Endodermal cell (in vitro differentiated cells): ENCODE measurements around the gene HLA-B. TPM values are rescaled to one million over a fixed set of nuclear protein-coding genes. Genes with fewer than 3 reads are reported as not detected.

Experiments
- DNase-seq: peaks from one replicate; pipeline ENCODE4 v3.0.0-alpha.2; 2017
- H3K27ac ChIP-seq: 2 replicates; pipeline ENCODE4 v1.5.1; 2013; ENCODE audit warnings: mild to moderate bottlenecking, low read depth, low read length, moderate library complexity
- H3K27me3 ChIP-seq: 2 replicates; pipeline ENCODE4 v1.6.1; 2013; ENCODE audit warnings: mild to moderate bottlenecking, low read length, moderate library complexity; ENCODE audit not compliant: insufficient read depth, control insufficient read depth, poor library complexity, severe bottlenecking
- H3K36me3 ChIP-seq: 2 replicates; pipeline ENCODE4 v1.7.0; 2013; ENCODE audit warnings: mild to moderate bottlenecking, low read length, moderate library complexity; ENCODE audit not compliant: control insufficient read depth, insufficient read depth
- H3K4me1 ChIP-seq: one replicate; pipeline ENCODE4 v1.7.0; 2013; ENCODE audit warnings: low read length; ENCODE audit not compliant: control insufficient read depth, insufficient read depth
- H3K4me3 ChIP-seq: 2 replicates; pipeline ENCODE4 v1.5.1; 2013; ENCODE audit warnings: mild to moderate bottlenecking, low read length, moderate library complexity
- H3K9ac ChIP-seq: 2 replicates; pipeline ENCODE4 v1.6.1; 2013; ENCODE audit warnings: mild to moderate bottlenecking, low read length, moderate library complexity; ENCODE audit not compliant: poor library complexity, severe bottlenecking; ENCODE audit errors: extremely low read depth
- H3K9me3 ChIP-seq: 2 replicates; pipeline ENCODE4 v1.6.1; 2013; ENCODE audit warnings: mild to moderate bottlenecking, low read length, moderate library complexity; ENCODE audit not compliant: control insufficient read depth
- H3K27ac Mint-ChIP-seq: 2 replicates; pipeline ENCODE4 v1.8.0; 2020; ENCODE audit warnings: mixed read lengths
- H3K27me3 Mint-ChIP-seq: 2 replicates; pipeline ENCODE4 v1.8.0; 2021; ENCODE audit warnings: mild to moderate bottlenecking, mixed read lengths; ENCODE audit not compliant: insufficient read depth
- H3K36me3 Mint-ChIP-seq: 2 replicates; pipeline ENCODE4 v1.8.0; 2020; ENCODE audit warnings: low read depth, mixed read lengths
- H3K4me1 Mint-ChIP-seq: 2 replicates; pipeline ENCODE4 v1.8.0; 2020; ENCODE audit warnings: mixed read lengths
- H3K4me3 Mint-ChIP-seq: 2 replicates; pipeline ENCODE4 v1.8.0; 2020; ENCODE audit warnings: mild to moderate bottlenecking, moderate library complexity, mixed read lengths
- H3K9me3 Mint-ChIP-seq: 2 replicates; pipeline ENCODE4 v1.8.0; 2020; ENCODE audit warnings: mild to moderate bottlenecking, mixed read lengths
- CTCF ChIP-seq: fragments of 200-600 bp; sonication (generic); conservative IDR thresholded peaks from 2 replicates; pipeline ENCODE4 v1.5.0; 2021; ENCODE audit warnings: antibody characterized with exemption, mild to moderate bottlenecking
- WGBS, 2 experiments: methylation state at CpG; one replicate each; pipeline versions ENCODE4 v1.1.5 to v1.1.7; 2013; ENCODE audit warnings: missing lambda C conversion rate in 2 of 2, mixed read lengths in 1 of 2; ENCODE audit not compliant: insufficient coverage in 1 of 2, insufficient read length in 1 of 2; 5-methylcytosine and 5-hydroxymethylcytosine counted together
- total RNA-seq, 2 donors: library from RNA; stranded (reverse); fragmentation: NEBNext Ultra II Directional in 1 of 2; extraction: Animal tissue kit (Norgen Biotek cat#: 25700) in 1 of 2; gene quantifications; 2 replicates in 1 of 2; 3 replicates in 1 of 2; pipeline ENCODE4 v1.2.1, GENCODE V29; 2021

HLA-B gene
- total RNA-seq, 2 donors from 2014 or later = 194 to 1,067 TPM

GRCh38 chr6:31354158-31354863, 2.7 kb downstream of the HLA-B start:
- no peak overlapping the region for H3K4me3 ChIP-seq
- H3K4me3 Mint-ChIP-seq = peak overlapping the region; percentile 72
- no peak overlapping the region for H3K27ac Mint-ChIP-seq
- peaks cover 23% of the 10 kb centered on the region for H3K36me3 Mint-ChIP-seq
- peaks cover 65% of the 10 kb centered on the region for H3K27me3 ChIP-seq
- no peak for DNase-seq
- H3K36me3 ChIP-seq = no peaks in the 10 kb centered on the region
- no peak overlapping the region for H3K9ac ChIP-seq
- H3K9me3 Mint-ChIP-seq = no peaks in the 10 kb centered on the region
- TF ChIP-seq CTCF = no peak
- no peak overlapping the region for H3K27ac ChIP-seq
- WGBS, 2 experiments = 80 to 81% methylated on average over 2 to 7 of the region's 11 CpGs
- H3K4me1 ChIP-seq = no peaks in the 10 kb centered on the region
- no peaks in the 10 kb centered on the region for H3K9me3 ChIP-seq
- peaks cover 80% of the 10 kb centered on the region for H3K27me3 Mint-ChIP-seq
- peaks cover 24% of the 10 kb centered on the region for H3K4me1 Mint-ChIP-seq

GRCh38 chr6:31353384-31353945, 3.5 kb downstream of the HLA-B start:
- H3K27ac Mint-ChIP-seq = no peak overlapping the region
- Histone ChIP-seq H3K4me1 (peaks cover 4% of the 10 kb centered on the region), H3K9ac (no peak overlapping the region), H3K27ac (no peak overlapping the region), H3K4me3 (no peak overlapping the region), H3K27me3 (peaks cover 57% of the 10 kb centered on the region), H3K9me3 (no peaks in the 10 kb centered on the region), H3K36me3 (no peaks in the 10 kb centered on the region)
- peaks cover 72% of the 10 kb centered on the region for H3K27me3 Mint-ChIP-seq
- peaks cover 30% of the 10 kb centered on the region for H3K4me1 Mint-ChIP-seq
- H3K4me3 Mint-ChIP-seq = no peak overlapping the region
- 74 to 79% methylated on average over 2 to 6 of the region's 6 CpGs for WGBS, 2 experiments
- TF ChIP-seq CTCF = no peak
- DNase-seq = no peak
- peaks cover 23% of the 10 kb centered on the region for H3K36me3 Mint-ChIP-seq
- no peaks in the 10 kb centered on the region for H3K9me3 Mint-ChIP-seq

- WGBS, 2 experiments = 87 to 92% methylated on average over 4 to 6 of the region's 6 CpGs
- DNase-seq = no peak
- Mint-ChIP-seq H3K36me3 (peaks cover 23% of the 10 kb centered on the region), H3K27me3 (peaks cover 65% of the 10 kb centered on the region), H3K4me1 (peaks cover 36% of the 10 kb centered on the region), H3K27ac (no peak overlapping the region), H3K4me3 (no peak overlapping the region), H3K9me3 (no peaks in the 10 kb centered on the region)
- H3K27ac ChIP-seq = no peak overlapping the region
- H3K9me3 ChIP-seq = no peaks in the 10 kb centered on the region
- H3K4me1 ChIP-seq = peaks cover 5% of the 10 kb centered on the region
- no peak overlapping the region for H3K9ac ChIP-seq
- TF ChIP-seq CTCF = no peak
- H3K4me3 ChIP-seq = no peak overlapping the region
- peaks cover 50% of the 10 kb centered on the region for H3K27me3 ChIP-seq
- H3K36me3 ChIP-seq = no peaks in the 10 kb centered on the region
These were observed 4.1 kb downstream of the HLA-B start for GRCh38 chr6:31352683-31353383.
